CD4-positive, alpha-beta T cell treated with Interleukin-4 for 4 hours (primary cell): ENCODE measurements around the gene EGFLAM.

Experiments used
- DNase-seq: peaks from one replicate; pipeline ENCODE4 v3.0.0-alpha.2; 2020

EGFLAM gene

GRCh38 chr5:38267372-38267771 lies 9.0 kb downstream of the EGFLAM start:
- DNase-seq: no peak

GRCh38 chr5:38273626-38274025 lies 15.3 kb downstream of the EGFLAM start:
- no peak for DNase-seq

- DNase-seq: no peak
Observed at GRCh38 chr5:38274370-38274769, 16.0 kb downstream of the EGFLAM start.

GRCh38 chr5:38284384-38284783 lies 26.0 kb downstream of the EGFLAM start:
- no peak for DNase-seq

GRCh38 chr5:38285226-38285625 lies 26.9 kb downstream of the EGFLAM start:
- DNase-seq: no peak

- DNase-seq: no peak
Observed at GRCh38 chr5:38286002-38286401, 27.6 kb downstream of the EGFLAM start.

GRCh38 chr5:38287124-38287523 lies 28.8 kb downstream of the EGFLAM start:
- DNase-seq: no peak

GRCh38 chr5:38289457-38289856 lies 31.1 kb downstream of the EGFLAM start:
- DNase-seq: no peak

- no peak for DNase-seq
Observed at GRCh38 chr5:38290028-38290653, 31.8 kb downstream of the EGFLAM start.

GRCh38 chr5:38291355-38291754 lies 33.0 kb downstream of the EGFLAM start:
- no peak for DNase-seq

GRCh38 chr5:38292228-38292627 lies 33.9 kb downstream of the EGFLAM start:
- no peak for DNase-seq

- DNase-seq: no peak
Observed at GRCh38 chr5:38295751-38296150, 37.4 kb downstream of the EGFLAM start.

GRCh38 chr5:38297830-38298608 lies 39.7 kb downstream of the EGFLAM start:
- DNase-seq: no peak

- DNase-seq: no peak
Observed at GRCh38 chr5:38299585-38299984, 41.2 kb downstream of the EGFLAM start.

GRCh38 chr5:38305148-38305547 lies 46.8 kb downstream of the EGFLAM start:
- DNase-seq: no peak

GRCh38 chr5:38307845-38308244 lies 49.5 kb downstream of the EGFLAM start:
- DNase-seq: no peak

- no peak for DNase-seq
Observed at GRCh38 chr5:38316544-38317224, 58.3 kb downstream of the EGFLAM start.

- no peak for DNase-seq
Observed at GRCh38 chr5:38317868-38318267, 59.5 kb downstream of the EGFLAM start.

GRCh38 chr5:38319491-38319890 lies 61.1 kb downstream of the EGFLAM start:
- DNase-seq: no peak

GRCh38 chr5:38321978-38322377 lies 63.6 kb downstream of the EGFLAM start:
- DNase-seq: no peak

GRCh38 chr5:38323645-38324295 lies 65.4 kb downstream of the EGFLAM start:
- DNase-seq: no peak

GRCh38 chr5:38329132-38329715 lies 70.9 kb downstream of the EGFLAM start:
- DNase-seq: no peak

- no peak for DNase-seq
Observed at GRCh38 chr5:38330207-38330606, 71.8 kb downstream of the EGFLAM start.
